Astrocyte of the spinal cord (primary cell): ENCODE results near the gene VWA1.
"Not testable (repeated sequence)": the region's sequence is repeated elsewhere in the genome, so short reads cannot be mapped to it uniquely, and the experiment has no call there.

ENCODE experiments used
- DNase-seq: peaks from one replicate; pipeline ENCODE4 v3.0.0; 2011; ENCODE audit warnings: low read depth, low spot score
- H3K4me3 ChIP-seq: 2 replicates; pipeline ENCODE4 v1.5.1; 2011; ENCODE audit warnings: low read depth, mild to moderate bottlenecking, low read length, moderate library complexity
- CTCF ChIP-seq: IDR thresholded peaks from 2 replicates; pipeline ENCODE4 v1.5.1; 2012; ENCODE audit warnings: low read depth, mild to moderate bottlenecking, low read length, inconsistent platforms
- in situ Hi-C: cut with HindIII; loops from 2 replicates; pipeline ENCODE4 v1.10.0; 2017; ENCODE audit warnings: low sequenced_read_pairs

Gene VWA1

GRCh38 chr1:1452882-1453281, 17.4 kb downstream of the VWA1 start:
- no peak for TF ChIP-seq CTCF
- in situ Hi-C loops, result no loop called here

GRCh38 chr1:1454286-1455056, 19.0 kb downstream of the VWA1 start:
- H3K4me3 ChIP-seq, DNase-seq, in situ Hi-C loops: not testable (repeated sequence)

More at GRCh38 chr1:1452882-1453281, 17.4 kb downstream of the VWA1 start:
- DNase-seq, result no peak
- no peak overlapping the region for H3K4me3 ChIP-seq

- in situ Hi-C loops, result no loop called here
- no peak for DNase-seq
- H3K4me3 ChIP-seq, result no peak overlapping the region
- no peak for TF ChIP-seq CTCF
Measured at GRCh38 chr1:1455366-1455884, 19.9 kb downstream of the VWA1 start.

GRCh38 chr1:1455934-1456333, 20.4 kb downstream of the VWA1 start:
- H3K4me3 ChIP-seq, DNase-seq, in situ Hi-C loops: not testable (repeated sequence)

- in situ Hi-C loops, DNase-seq, H3K4me3 ChIP-seq: not testable (repeated sequence)
Measured at GRCh38 chr1:1456683-1457255, 21.3 kb downstream of the VWA1 start.

- DNase-seq, in situ Hi-C loops, H3K4me3 ChIP-seq: not testable (repeated sequence)
Measured at GRCh38 chr1:1459156-1459555, 23.7 kb downstream of the VWA1 start.

GRCh38 chr1:1459711-1460110, 24.2 kb downstream of the VWA1 start:
- H3K4me3 ChIP-seq, in situ Hi-C loops, DNase-seq: not testable (repeated sequence)

GRCh38 chr1:1460540-1461130, 25.1 kb downstream of the VWA1 start:
- in situ Hi-C loops, result no loop called here
- no peak overlapping the region for H3K4me3 ChIP-seq
- TF ChIP-seq CTCF, result no peak
- no peak for DNase-seq

GRCh38 chr1:1461721-1462317, 26.3 kb downstream of the VWA1 start:
- no peak for TF ChIP-seq CTCF
- DNase-seq, result no peak
- H3K4me3 ChIP-seq, result no peak overlapping the region
- in situ Hi-C loops, result no loop called here
